Ascending aorta (tissue), 2 donors: ENCODE data around the gene CLEC18B. TPM values are rescaled to one million over a fixed set of nuclear protein-coding genes. Genes with fewer than 3 reads are reported as not detected.
"Not testable (repeated sequence)": the region's sequence is repeated elsewhere in the genome, so short reads cannot be mapped to it uniquely, and the experiment has no call there.

ENCODE experiments used
- DNase-seq, 2 donors: peaks; one replicate each; pipeline ENCODE4 v3.0.0-alpha.2; 2019; ENCODE audit warnings: low spot score in 2 of 2
- H3K27ac ChIP-seq, 2 donors: fragments of 200-600 bp; sonication (generic); one replicate each; pipeline ENCODE4 v1.5.1; 2016 to 2017; ENCODE audit warnings: mild to moderate bottlenecking in 1 of 2
- H3K27me3 ChIP-seq: fragments of 200-600 bp; sonication (generic); one replicate; pipeline ENCODE4 v1.5.1; 2017
- H3K36me3 ChIP-seq, 2 donors: fragments of 200-600 bp; sonication (generic); one replicate each; pipeline ENCODE4 v1.5.1; 2016
- H3K4me1 ChIP-seq, 2 donors: fragments of 200-600 bp; sonication (generic); one replicate each; pipeline ENCODE4 v1.5.1; 2016 to 2017; ENCODE audit warnings: mild to moderate bottlenecking in 1 of 2
- H3K4me3 ChIP-seq, 2 donors: fragments of 200-600 bp; sonication (generic); one replicate each; pipeline ENCODE4 v1.5.1; 2016 to 2017; ENCODE audit warnings: mild to moderate bottlenecking in 1 of 2
- H3K9me3 ChIP-seq, 2 donors: fragments of 200-600 bp; sonication (generic); one replicate each; pipeline ENCODE4 v1.5.1; 2016
- intact Hi-C: fragments of 100-400 bp; cut with DNase I; formaldehyde crosslinking; loops from one replicate; pipeline ENCODE4 v1.15.1; 2023
- total RNA-seq: library from RNA; depleted of rRNA; stranded (reverse); fragments of >200 nt; gene quantifications from one replicate; pipeline ENCODE4 v1.1.0, GENCODE V29; 2016

CLEC18B gene
- total RNA-seq, 1 donor from 2014 or later, result not detected

- H3K4me3 ChIP-seq, H3K27ac ChIP-seq, H3K27me3 ChIP-seq, H3K4me1 ChIP-seq, intact Hi-C loops, H3K36me3 ChIP-seq, H3K9me3 ChIP-seq: not testable (repeated sequence)
- DNase-seq, result peak in 1 of 2 donors; percentile 41
Observed at GRCh38 chr16:74412775-74413390, 8.4 kb downstream of the CLEC18B start.

- H3K27ac ChIP-seq, intact Hi-C loops, H3K27me3 ChIP-seq, H3K4me1 ChIP-seq, H3K4me3 ChIP-seq, H3K9me3 ChIP-seq, H3K36me3 ChIP-seq: not testable (repeated sequence)
- peak in 1 of 2 donors; percentile 11 for DNase-seq
Observed at GRCh38 chr16:74412138-74412774, 9.0 kb downstream of the CLEC18B start.

- H3K4me3 ChIP-seq, H3K4me1 ChIP-seq, H3K36me3 ChIP-seq, H3K27ac ChIP-seq, H3K9me3 ChIP-seq, H3K27me3 ChIP-seq, intact Hi-C loops: not testable (repeated sequence)
- DNase-seq, result peak in 1 of 2 donors; percentile 45
Observed at GRCh38 chr16:74410981-74411380, 10.3 kb downstream of the CLEC18B start.

GRCh38 chr16:74410057-74410957, 11.0 kb downstream of the CLEC18B start:
- DNase-seq, result peak in 1 of 2 donors; percentile 53
- H3K27ac ChIP-seq, H3K4me3 ChIP-seq, H3K4me1 ChIP-seq, intact Hi-C loops, H3K27me3 ChIP-seq, H3K9me3 ChIP-seq, H3K36me3 ChIP-seq: not testable (repeated sequence)

- intact Hi-C loops, result not testable (repeated sequence)
Observed at GRCh38 chr16:74409185-74409981, 11.9 kb downstream of the CLEC18B start.

GRCh38 chr16:74407362-74407705, 13.9 kb downstream of the CLEC18B start:
- peak overlapping the region; percentile 50 to 69 for H3K4me3 ChIP-seq
- peak in 1 of 2 donors; percentile 62 for DNase-seq
- intact Hi-C loops, H3K36me3 ChIP-seq, H3K4me1 ChIP-seq, H3K9me3 ChIP-seq, H3K27me3 ChIP-seq: not testable (repeated sequence)
- H3K27ac ChIP-seq, result peak overlapping the region; percentile 88 to 89

More at GRCh38 chr16:74409185-74409981, 11.9 kb downstream of the CLEC18B start:
- not testable (repeated sequence) for H3K9me3 ChIP-seq, H3K4me1 ChIP-seq, H3K36me3 ChIP-seq, H3K27me3 ChIP-seq, H3K27ac ChIP-seq, H3K4me3 ChIP-seq
- DNase-seq, result peak in 1 of 2 donors; percentile 53

- Histone ChIP-seq H3K4me3 (peak overlapping the region; percentile 50 to 69), H3K27ac (peak overlapping the region; percentile 88 to 89)
- H3K9me3 ChIP-seq, intact Hi-C loops, H3K4me1 ChIP-seq, DNase-seq, H3K27me3 ChIP-seq, H3K36me3 ChIP-seq: not testable (repeated sequence)
Observed at GRCh38 chr16:74406600-74407361, 14.5 kb downstream of the CLEC18B start.

GRCh38 chr16:74404148-74404933, 16.9 kb downstream of the CLEC18B start:
- H3K27me3 ChIP-seq, H3K4me3 ChIP-seq, H3K27ac ChIP-seq, H3K36me3 ChIP-seq, H3K9me3 ChIP-seq, H3K4me1 ChIP-seq, intact Hi-C loops, DNase-seq: not testable (repeated sequence)

- H3K27ac ChIP-seq, intact Hi-C loops, H3K9me3 ChIP-seq, H3K4me1 ChIP-seq, H3K36me3 ChIP-seq, H3K4me3 ChIP-seq, DNase-seq, H3K27me3 ChIP-seq: not testable (repeated sequence)
Observed at GRCh38 chr16:74400238-74400637, 21.0 kb downstream of the CLEC18B start.

GRCh38 chr16:74398212-74398895, 22.9 kb downstream of the CLEC18B start:
- H3K9me3 ChIP-seq, result not testable (repeated sequence)
- H3K4me3 ChIP-seq, result peak overlapping the region in 1 of 2 donors; percentile 13
- peak overlapping the region; percentile 53 for H3K27ac ChIP-seq

GRCh38 chr16:74396521-74397017, 24.7 kb downstream of the CLEC18B start:
- DNase-seq, result peak in 1 of 2 donors; percentile 62
- H3K9me3 ChIP-seq, H3K4me3 ChIP-seq, H3K27me3 ChIP-seq, H3K36me3 ChIP-seq, H3K4me1 ChIP-seq, H3K27ac ChIP-seq, intact Hi-C loops: not testable (repeated sequence)

More at GRCh38 chr16:74398212-74398895, 22.9 kb downstream of the CLEC18B start:
- H3K4me1 ChIP-seq, intact Hi-C loops, DNase-seq, H3K36me3 ChIP-seq, H3K27me3 ChIP-seq: not testable (repeated sequence)

GRCh38 chr16:74394604-74395003, 26.7 kb downstream of the CLEC18B start:
- H3K4me1 ChIP-seq, DNase-seq, H3K9me3 ChIP-seq, H3K36me3 ChIP-seq, H3K4me3 ChIP-seq, H3K27me3 ChIP-seq, intact Hi-C loops, H3K27ac ChIP-seq: not testable (repeated sequence)
